Activated T-cell treated with anti-CD3 and anti-CD28 coated beads for 4 hours (primary cell): ENCODE results near the gene MTCH1.
"Not testable (repeated sequence)": the region's sequence is repeated elsewhere in the genome, so short reads cannot be mapped to it uniquely, and the experiment has no call there.

Experiments used
- DNase-seq: peaks from one replicate; pipeline ENCODE4 v3.0.0-alpha.2; 2020

MTCH1 gene

DNA sequence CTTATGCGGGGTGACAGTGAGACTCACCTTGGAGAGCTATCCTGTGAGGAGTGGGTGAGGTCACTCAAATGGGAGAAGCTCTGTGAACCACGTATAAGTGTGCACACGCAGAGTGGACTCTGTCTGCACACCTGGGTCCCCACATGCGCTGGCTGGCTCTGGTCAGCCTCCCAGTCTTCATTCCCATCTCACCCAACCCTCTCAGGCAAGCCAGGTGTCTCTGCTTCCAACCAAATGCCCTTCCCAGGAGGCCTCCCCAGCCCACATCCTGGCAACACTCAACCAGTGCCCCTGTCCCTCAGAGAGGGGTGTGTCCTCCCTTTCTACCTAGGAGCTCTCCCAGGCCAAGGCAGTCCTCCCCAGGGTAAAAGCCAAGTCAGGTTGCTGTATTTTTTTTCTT, 39.5 kb downstream of the MTCH1 start:
- no peak for DNase-seq

DNA sequence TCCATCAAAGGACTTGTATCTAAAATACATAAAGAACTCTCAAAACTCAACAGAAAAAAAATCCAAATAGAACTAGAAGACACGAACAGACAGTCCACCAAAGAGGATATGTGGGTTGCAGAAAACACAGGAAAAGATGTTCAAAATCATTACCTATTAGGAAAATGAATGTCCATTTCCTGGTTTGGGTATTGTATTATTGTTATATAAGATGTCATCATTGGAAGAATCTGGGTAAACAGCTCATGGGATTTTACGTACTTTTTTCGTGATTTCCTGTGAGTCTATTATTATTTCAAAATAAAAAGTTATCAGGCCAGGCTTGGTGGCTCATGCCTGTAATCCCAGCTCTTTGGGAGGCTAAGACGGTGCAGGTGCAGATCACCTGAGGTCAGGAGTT, 40.7 kb downstream of the MTCH1 start:
- no peak for DNase-seq

DNA sequence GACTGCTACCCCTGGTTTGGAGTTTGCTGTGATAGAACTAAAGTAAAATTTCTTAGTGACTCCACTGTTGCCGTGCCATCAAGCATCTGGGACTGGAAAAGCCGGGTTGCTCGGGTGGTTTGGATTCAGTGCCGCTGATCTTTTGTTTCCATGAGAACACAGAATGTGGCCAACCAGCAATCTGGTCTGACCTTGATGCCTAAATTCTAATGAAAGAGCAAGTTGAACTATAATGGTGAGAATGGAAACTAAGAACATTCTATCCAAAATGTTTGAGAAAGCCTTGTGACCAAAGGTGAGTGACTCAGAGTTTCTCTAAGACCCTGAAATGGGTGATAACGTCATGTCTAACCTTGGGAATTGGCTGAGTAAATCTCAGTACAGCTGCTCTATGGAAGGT, 41.3 kb downstream of the MTCH1 start:
- no peak for DNase-seq

DNA sequence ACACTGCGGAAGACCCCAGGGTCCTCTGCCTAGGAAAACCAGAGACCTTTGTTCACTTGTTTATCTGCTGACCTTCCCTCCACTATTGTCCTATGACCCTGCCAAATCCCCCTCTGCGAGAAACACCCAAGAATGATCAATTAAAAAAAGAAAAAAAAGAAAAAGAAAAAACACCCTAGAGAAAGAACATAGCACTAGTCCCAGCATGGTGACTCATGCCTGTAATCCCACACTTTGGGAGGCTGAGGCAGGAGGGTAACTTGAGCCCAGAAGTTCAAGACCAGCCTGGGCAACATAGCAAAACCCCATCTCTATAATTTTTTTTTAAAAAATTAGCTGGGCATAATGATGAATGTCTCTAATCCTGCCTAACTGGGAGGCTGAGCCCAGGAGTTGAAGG, 43.7 kb downstream of the MTCH1 start:
- DNase-seq: not testable (repeated sequence)

DNA sequence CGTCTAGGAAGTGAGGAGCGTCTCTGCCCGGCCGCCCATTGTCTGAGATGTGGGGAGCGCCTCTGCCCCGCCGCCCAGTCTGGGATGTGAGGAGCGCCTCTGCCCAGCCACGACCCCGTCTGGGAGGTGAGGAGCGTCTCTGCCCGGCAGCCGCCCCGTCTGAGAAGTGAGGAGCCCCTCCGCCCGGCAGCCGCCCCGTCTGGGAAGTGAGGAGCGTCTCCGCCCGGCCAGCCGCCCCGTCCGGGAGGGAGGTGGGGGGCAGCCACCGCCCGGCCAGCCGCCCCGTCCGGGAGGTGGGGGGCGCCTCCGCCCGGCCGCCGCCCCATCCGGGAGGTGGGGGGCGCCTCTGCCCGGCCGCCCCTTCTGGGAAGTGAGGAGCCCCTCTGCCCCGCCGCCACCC, 44.4 kb downstream of the MTCH1 start:
- DNase-seq: not testable (repeated sequence)

DNA sequence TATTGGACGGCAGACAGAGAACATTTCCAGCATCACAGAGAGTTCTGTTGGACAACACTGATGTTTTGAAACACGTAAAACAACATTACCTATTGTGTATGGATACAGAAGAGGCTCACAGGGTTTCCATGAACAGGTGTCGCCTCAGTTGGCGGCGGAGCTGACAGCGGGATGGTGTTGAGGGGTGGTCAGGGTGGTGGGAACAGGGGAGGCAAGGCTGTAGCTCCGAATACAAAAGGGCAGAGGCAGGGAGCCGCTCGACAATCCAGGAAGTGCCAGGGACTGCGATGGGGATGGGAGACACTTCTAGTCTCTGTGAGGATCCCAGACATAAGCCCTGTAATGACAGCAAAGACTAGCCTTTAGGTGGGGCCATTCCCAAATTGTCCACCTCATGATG, 46.0 kb downstream of the MTCH1 start:
- DNase-seq: no peak

DNA sequence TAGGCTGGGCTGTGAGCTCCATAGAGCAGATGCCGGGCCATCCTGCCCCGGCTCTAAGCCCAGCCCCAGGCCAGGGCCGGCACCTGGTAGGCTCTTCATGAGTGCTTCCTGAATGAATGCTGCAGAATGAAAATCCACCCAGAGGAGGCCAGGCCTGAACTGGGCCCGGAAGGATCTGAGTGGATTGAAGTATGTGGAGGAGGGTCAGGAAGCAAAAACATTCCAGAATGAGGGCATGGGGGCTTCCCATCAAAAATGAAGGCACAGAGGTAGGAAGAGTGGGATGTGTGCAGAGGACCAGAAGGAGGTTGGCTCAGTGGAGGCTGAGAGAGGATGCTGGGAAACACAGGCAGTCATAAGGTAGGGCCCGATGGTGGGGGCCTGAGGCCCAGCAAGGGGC, 47.0 kb downstream of the MTCH1 start:
- DNase-seq: not testable (repeated sequence)

DNA sequence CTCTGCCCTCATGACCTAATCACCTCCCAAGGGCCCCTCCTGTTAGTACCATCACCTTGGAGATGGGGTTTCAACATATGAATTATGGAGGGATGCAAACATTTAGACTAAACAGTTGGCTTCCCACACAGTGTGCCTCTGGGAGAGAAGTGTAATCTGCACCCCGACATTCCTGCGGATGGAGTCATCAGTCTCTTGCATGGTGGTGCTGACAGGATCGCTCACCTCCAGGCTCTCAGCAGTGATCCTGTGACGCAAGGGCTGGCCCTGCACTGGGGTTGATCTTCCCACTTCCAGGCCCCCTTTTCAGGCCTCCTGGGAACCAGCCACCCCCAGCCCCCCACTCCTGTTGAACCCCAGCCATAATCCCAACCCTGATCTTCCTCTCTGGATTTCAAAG, 47.5 kb downstream of the MTCH1 start:
- no peak for DNase-seq

DNA sequence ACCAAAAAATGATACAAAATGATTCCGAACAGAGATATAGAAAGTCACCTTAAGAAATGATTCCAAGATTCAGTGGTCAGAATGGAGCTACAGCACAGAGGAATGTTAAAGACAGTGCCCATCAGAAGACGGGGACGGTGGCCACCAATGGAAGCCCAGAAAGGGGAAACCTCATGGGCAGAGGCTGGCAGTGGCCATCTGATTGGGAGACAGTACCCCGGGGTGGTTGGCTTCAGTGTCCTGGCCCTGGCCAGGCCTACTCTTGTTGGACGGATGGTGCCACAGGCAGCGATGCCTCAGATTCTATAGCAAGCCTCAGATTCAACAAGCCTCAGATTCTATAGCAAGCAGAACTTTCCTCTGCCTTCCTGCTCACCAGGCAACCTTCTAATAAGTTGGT, 48.1 kb downstream of the MTCH1 start:
- no peak for DNase-seq

DNA sequence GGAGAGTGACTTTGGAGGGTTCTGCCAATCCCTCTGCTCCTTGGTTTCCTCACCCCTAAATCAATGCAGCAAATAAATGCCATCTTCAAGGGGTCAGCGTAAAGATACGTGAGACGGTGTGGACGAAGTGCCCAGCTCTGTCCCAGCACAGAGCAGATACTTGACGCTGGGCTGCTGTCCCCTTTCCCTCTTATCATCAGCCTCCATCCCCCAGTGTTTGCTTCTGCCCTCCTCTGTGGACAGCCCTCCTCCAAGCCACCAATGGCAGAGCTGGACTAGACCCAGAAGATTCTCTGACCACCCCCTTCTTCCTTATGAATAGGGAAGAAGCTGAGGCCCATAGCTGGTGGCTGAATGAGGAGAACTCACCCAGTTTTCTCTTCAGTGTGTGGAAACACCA, 49.2 kb downstream of the MTCH1 start:
- no peak for DNase-seq

DNA sequence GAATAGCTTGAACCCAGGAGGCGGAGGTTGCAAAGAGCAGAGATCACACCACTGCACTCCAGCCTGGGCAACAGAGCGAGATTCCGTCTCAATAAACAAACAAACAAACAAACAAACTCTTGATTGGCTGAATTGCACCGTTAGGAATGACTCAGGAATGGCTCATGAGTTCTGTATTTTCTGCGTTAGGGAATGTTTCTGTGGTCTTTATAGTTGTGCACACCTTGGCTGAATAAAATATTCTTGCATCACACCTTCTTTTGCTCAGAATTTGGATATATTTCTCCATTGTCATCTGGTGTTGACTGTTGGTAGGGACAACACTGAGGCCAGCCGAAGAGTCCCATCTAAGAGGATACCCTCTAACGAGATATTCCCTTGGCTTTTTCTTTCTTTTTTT, 51.1 kb downstream of the MTCH1 start:
- DNase-seq: no peak

DNA sequence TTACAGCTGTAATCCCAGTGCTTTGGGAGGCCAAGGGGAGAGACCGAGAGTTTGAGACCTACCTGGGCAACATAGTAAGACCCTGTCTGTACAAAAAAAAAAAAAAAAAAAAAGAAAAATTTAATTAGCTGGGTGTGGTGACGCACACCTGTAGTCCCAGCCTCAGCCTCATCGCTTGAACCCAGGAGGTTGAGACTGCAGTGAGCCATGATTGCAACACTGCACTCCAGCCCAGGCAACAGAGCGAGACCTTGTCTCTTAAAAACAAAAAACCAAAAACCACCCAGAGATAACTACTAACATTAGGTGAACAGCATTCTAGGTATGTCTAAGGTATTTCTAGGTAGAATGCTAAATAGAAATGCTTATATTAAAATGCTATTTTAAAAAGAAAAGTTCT, 52.5 kb downstream of the MTCH1 start:
- no peak for DNase-seq

DNA sequence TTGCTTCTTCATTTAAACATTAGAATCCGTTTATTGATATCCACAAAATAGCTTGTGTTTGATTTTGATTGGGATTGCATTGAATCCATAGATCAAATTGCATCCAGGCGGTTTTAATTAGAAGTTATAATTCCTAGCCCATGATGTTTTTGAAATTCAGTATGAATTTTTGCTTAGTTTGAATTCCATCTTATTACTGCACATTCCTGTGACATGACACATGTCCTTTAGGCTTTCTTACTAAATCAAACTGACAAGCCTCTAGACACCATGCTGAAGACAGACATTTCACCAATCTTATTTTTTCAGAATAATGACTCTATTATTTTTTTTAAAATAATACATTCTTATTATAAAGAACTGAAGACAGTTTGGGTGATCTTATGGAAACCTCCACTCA, 52.9 kb downstream of the MTCH1 start:
- no peak for DNase-seq

DNA sequence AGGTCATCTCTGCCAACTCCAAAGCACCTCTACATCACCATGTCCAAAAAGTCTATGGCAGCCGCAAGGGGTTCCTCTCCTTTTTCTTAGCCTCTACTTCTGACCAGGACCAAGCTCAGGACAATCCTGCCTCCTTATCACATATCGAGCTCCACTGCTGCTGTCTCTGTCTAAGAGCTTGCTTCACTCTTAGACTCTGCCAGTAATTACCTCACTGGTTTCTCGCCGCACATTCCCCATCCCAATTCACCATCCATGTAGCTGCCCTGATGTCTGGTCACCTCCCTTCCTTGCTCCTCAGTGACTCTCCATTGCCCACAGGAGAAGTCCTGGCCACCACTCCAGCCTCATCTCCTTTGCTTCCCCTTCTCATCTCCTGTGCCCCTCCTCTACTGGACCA, 55.5 kb downstream of the MTCH1 start:
- DNase-seq: no peak

DNA sequence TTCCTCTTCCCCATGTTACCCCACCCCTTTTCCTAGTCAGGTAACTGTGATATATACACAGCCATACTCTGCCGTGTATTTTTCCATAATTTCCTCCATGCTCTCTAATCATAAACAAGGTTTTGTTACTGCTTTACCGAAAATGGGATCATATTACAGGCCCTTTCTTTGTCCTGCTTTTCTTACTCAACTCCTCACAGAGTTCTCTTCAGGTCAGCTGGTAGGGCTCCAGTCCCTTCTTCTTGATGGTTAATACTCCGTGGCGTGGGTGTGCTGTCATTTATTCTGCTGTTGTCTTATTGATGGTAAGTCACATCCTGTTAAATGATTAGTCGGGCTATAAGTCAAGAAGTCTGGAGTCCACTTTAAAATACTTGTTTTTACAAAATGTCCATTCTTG, 56.4 kb downstream of the MTCH1 start:
- DNase-seq: no peak

DNA sequence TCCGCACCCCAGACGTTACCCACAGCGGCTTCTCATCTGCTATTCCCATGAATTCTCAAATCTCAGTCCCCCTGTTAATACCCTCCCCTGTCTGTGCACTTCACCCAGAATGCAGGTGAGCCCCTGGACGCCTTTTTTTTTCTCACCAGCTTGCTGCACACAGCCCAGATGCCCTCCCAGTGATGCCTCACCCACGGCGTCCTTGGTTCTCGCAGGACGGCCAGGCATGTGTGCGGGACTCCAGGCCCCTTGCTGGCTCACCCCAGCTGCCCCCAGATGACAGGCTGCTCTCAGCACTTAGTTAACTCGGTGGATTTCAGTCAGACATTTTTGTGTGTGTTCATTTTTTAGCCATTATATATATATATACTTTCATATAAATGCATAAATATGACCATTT, 56.8 kb downstream of the MTCH1 start:
- DNase-seq: no peak

DNA sequence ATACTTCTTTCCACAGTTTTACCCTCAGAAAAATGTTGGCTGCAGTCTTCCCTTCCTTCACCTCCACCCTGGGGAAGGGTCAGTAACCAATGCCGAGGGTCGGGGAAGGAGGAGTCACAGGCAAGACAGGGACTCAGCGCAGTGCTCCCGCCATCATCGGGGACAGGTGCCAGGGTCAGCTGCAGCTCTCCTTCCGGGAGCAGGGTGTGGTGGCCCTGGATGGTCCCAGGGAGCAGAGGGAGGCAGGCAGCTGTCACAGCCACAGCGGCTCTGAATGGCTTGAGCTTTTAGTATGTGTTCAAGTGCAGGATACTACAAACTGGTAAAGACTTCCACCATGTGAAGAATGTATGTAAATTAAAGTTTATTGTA, 57.5 kb downstream of the MTCH1 start:
- DNase-seq: no peak

DNA sequence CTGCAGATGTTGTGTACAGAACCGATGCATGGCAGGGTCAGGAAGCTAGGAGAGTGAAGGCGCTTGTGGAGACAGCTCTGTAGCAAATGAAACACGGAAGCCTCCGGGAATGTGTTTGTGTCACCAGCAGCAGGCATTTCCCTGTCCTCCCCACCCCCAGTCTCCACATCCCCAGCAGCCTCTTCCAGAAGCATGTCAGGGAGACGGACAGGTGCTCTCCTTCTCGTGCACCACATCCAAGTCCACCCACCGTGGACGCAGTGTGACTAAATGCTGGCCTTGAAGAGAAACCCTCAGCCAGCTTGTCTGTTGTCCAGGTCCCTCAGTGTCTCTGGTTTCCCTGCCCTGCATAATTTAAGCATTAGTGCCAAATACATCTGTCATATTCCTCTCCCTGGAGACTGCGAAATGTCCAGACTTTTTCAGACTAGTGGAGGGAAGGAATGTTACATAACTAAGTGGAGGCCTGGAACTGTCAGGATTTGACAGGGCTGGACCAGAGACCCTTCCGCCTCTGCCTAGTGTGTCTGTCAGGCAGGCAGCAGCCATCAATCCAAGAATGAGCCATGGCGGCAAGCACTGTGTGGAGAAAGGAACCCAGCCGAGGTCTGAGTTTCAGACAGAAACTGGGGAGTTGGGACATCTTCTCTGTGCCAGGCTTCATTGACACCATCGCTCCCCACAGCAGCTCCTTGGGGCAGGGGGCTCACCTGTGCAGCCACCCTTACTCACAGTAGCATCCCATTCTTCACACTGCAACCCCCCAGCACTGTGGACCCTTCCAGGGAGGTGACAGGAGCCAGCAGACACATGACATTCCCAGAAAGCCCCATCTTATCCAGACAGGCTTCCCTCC, 58.1 kb downstream of the MTCH1 start:
- DNase-seq: no peak

DNA sequence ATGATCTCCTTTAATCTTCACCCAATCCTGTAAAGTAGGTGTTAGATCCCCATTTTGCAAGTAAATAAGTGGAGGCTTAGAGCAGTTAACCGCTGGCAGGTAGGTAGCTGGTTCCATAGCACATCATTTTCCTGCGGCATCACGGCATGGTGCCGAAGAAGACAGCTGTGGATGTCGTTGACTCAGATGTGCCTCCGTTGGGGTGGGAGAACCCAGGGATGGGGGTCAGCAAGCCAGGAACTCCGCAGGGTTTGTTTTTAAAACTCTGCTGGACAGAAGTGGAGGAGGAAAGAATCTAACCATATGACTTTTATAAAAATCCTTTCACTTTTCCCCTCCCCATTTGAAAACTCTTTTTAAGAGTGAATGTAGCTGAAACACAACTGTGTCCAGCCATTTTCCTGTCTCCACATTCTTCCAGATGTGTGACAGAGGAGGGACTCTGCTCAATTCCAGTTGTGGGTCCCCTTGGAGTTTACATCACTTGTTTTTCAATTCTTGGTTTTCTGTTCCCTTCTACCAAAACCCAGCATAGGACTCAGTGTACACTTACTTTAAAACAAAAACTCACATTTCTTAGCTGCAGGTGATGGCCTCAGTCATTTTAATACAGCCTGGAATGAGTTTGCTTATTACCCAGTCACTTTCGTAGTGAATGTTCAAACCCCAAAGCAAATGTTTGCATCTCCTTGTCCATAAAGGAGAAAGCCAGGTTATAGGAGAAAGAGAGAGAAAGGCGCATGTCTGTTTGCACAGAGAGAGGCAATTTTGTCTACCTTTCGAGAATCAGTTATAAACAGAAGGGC, 59.1 kb downstream of the MTCH1 start:
- DNase-seq: no peak

DNA sequence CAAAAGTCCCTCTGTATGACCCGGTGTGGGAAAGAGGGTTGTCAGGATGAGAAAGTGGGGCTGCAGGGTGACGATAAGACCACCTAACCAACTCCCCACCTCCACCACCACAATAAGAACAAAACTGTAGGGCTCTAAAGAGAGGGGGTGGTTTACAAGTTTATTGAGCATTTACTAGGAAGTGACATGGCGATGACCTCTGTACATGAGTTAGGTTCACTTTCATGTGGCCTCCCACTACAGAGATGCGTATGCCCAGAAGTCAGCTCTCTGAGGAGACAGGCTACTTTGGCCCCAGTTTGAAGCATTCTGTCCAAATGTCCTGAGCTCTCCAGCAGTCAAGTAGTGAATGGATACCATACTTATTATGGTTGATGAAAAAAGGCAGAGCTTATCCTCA, 60.2 kb downstream of the MTCH1 start:
- DNase-seq: no peak

DNA sequence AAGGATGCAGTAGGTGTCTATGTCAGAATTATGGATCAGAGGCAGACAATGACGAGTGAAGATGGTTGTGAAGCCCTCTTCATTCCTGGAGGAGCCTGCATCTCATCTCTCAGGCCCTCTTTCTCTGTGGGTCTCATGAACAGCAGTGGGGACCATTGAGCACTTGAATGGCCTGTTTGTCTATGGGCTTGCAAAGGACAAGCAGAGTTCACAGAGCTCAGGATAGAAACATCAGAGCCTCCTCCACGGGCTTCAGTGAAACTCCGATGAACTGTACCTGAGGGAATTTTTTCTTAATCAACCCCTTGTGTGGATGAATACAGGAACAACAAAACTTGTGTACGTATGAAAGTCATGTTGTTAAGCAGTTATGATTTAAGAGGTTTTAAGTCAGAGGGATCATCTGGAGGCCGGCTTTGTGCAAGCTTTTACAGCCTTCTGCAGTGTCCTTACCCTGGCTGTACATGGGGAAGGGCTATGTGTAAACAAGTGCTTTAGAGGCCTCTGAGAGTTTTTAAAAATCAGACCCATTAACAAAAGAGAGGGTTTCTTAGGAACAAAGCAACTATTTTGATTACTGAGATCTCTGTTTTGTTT, 61.1 kb downstream of the MTCH1 start:
- DNase-seq: no peak

DNA sequence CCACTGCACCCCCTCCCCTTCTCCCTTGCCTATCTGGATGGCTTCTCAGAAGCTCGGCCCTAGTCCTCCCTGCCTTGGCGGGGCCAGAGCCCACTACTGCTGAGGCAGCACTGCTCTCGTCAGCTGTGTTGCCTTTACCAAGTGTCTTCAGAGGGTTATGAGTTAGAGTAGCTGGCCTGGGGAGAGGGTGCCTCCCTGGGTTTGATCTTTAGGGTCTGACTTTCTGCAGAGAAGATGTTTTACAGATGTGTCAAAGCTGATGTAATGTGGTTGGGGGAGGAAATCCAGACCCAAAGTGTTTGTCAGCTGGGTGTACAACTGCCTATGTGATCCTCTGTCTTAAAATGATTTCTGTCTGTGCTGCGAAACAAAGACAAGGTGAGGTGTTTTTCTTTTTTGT, 61.9 kb downstream of the MTCH1 start:
- DNase-seq: no peak

DNA sequence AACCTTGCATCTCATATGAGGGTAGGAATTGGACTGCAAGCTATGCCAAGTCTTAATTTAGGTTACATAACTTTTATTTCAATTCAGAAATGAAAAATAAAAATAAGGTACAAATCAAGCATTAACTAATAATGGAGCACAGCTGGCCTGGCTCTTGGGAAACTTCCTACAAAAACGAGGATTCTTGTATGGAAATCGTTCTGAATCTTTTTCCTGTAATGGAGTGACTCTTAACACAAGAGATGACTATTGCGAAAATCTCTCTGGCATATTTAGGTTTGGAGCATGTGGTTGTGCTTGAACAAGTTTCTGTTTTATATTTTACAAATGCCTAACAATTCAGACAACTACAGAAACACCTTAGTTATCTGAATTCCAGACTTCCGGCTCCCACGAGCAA, 65.5 kb downstream of the MTCH1 start:
- DNase-seq: no peak

DNA sequence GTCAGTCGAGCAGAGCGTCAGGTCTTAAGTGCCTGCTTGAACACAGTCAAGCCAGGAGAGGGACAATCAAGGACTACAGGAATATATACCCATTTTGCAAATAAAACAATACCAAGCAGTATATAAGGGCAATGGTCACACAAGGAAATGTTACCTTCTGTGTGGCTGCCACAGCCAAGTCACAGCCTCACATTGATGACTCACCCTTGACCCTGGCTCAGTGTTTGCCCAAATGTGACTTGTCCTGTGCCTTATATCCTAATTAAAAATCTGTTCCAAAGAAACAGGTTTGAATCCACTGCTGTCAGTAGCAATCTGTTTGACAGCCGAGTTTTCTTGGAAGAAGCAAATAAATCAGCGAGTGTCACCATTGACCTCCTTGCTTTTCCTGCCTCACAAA, 65.9 kb downstream of the MTCH1 start:
- no peak for DNase-seq
